HG03103 (cell line): ENCODE data around the gene PER2.

Experiments
- ATAC-seq: cut with Tn5 transposase; IDR thresholded peaks from one replicate; pipeline ENCODE4 v1.9.1; 2021; ENCODE audit warnings: low read depth; ENCODE audit not compliant: unreplicated experiment

PER2 gene

GRCh38 chr2:238252766-238253630 lies 35.4 kb downstream of the PER2 start:
- ATAC-seq: no peak

- ATAC-seq: no peak
These were observed 36.4 kb downstream of the PER2 start for GRCh38 chr2:238251986-238252385.

GRCh38 chr2:238251331-238251730 lies 37.1 kb downstream of the PER2 start:
- no peak for ATAC-seq

GRCh38 chr2:238250896-238251295 lies 37.5 kb downstream of the PER2 start:
- no peak for ATAC-seq

- no peak for ATAC-seq
These were observed 40.5 kb downstream of the PER2 start for GRCh38 chr2:238247841-238248453.

- ATAC-seq: no peak
These were observed 41.2 kb downstream of the PER2 start for GRCh38 chr2:238247002-238247822.

- ATAC-seq: no peak
These were observed 44.3 kb downstream of the PER2 start for GRCh38 chr2:238244151-238244550.

- no peak for ATAC-seq
These were observed 44.8 kb downstream of the PER2 start for GRCh38 chr2:238243496-238244076.

- ATAC-seq: no peak
These were observed 45.5 kb downstream of the PER2 start for GRCh38 chr2:238242731-238243495.

GRCh38 chr2:238241970-238242369 lies 46.4 kb downstream of the PER2 start:
- no peak for ATAC-seq

- no peak for ATAC-seq
These were observed 47.4 kb downstream of the PER2 start for GRCh38 chr2:238240757-238241711.

- peak; percentile 80 for ATAC-seq
These were observed 48.3 kb downstream of the PER2 start, which contains the start of gene HES6 for GRCh38 chr2:238239863-238240756. HES6 (minus strand) TSS chr2:238240038; CDS start chr2:238239905, 133 bp downstream.

- ATAC-seq: peak; percentile 8
These were observed 48.9 kb downstream of the PER2 start for GRCh38 chr2:238239543-238239862.

GRCh38 chr2:238238766-238239542 lies 49.5 kb downstream of the PER2 start:
- peak; percentile 22 for ATAC-seq

GRCh38 chr2:238238311-238238765 lies 50.1 kb downstream of the PER2 start:
- no peak for ATAC-seq

- no peak for ATAC-seq
These were observed 50.8 kb downstream of the PER2 start for GRCh38 chr2:238237431-238238135.

GRCh38 chr2:238236571-238236970 lies 51.8 kb downstream of the PER2 start:
- no peak for ATAC-seq
